ENCODE measurements around the gene ROBO1. TPM values are rescaled to one million over a fixed set of nuclear protein-coding genes. Genes with fewer than 3 reads are reported as not detected.

Gene ROBO1
- total RNA-seq, 2 experiments from 2014 or later = not detected

DNA sequence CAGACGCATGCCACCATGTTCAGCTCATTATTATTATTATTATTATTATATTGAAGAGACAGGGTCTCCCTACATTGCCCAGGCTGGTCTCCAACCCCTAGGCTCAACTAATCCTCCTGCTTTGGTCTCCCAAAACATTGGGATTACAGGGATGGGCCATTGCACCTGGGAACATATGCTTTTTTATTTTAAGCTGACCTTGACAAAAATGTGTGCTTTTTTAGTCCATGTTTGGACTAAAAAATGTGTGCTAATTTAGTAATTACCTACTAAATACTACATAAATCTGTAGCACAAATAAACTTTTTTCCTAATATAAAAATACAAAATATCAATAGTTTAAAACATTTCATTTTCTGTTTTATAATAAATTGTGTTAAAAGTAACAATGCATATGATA lies 693.2 kb downstream of the ROBO1 start:
- Mint-ChIP-seq H3K9me3 (no peaks in the 10 kb centered on the region), H3K36me3 (ENCODE audit: low read depth) (no peaks in the 10 kb centered on the region), H3K27ac (no peak overlapping the region), H3K4me3 (no peak overlapping the region), H3K27me3 (no peaks in the 10 kb centered on the region), H3K4me1 (no peaks in the 10 kb centered on the region)
- POLR2A ChIA-PET = no interaction called here
- CTCF ChIA-PET = interaction anchor here (1.1 kb wide), 1 partner anchor 12 kb away, joined by 3 read pairs; no protein-coding TSS in a partner anchor
- no peak for DNase-seq

DNA sequence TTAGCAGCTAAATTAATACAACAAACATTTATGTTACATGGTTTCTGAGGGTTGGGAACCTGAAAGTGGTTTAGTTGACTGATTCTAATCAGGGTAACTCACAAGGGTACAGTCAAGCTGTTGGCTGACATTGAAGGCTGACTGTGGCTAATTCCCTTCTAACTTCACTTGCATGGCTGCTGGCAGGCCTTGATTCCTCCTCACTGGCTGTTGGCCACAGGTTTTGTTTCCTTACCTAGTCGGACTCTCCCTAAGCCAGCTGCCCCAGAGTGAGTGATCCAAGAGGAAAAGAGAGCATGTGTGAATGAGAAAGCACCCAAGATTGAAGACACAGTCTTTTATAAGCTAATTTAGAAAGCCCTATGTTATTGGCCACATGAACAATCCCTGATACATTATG lies 700.1 kb downstream of the ROBO1 start:
- H3K9me3 Mint-ChIP-seq = peaks cover 6% of the 10 kb centered on the region
- no peaks in the 10 kb centered on the region for H3K36me3 Mint-ChIP-seq (ENCODE audit: low read depth)
- CTCF ChIA-PET = no interaction called here
- no peak overlapping the region for H3K4me3 Mint-ChIP-seq
- H3K4me1 Mint-ChIP-seq = no peaks in the 10 kb centered on the region
- POLR2A ChIA-PET = no interaction called here
- no peak overlapping the region for H3K27ac Mint-ChIP-seq
- no peaks in the 10 kb centered on the region for H3K27me3 Mint-ChIP-seq
- DNase-seq = no peak

DNA sequence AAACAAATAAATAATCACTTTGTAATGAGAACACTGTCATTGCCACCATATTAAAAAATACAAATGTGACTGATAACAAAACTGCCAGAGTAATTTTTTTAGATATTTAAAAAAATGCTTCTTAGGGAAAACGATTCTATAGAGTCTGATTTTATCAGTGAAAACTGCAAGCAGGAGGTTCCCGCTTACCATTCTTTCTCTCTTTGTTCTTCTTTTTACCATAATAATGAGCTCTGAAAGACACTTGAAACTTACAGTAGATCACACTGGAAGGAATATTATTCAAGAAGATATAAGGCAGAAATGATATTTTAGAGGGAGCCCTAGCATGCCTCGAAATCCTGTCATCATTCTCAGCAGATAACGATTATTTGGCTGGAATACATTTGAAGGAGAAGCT lies 701.3 kb downstream of the ROBO1 start:
- Mint-ChIP-seq H3K9me3 (peaks cover 11% of the 10 kb centered on the region), H3K4me1 (no peaks in the 10 kb centered on the region), H3K4me3 (no peak overlapping the region), H3K27me3 (no peaks in the 10 kb centered on the region), H3K27ac (no peak overlapping the region), H3K36me3 (ENCODE audit: low read depth) (no peaks in the 10 kb centered on the region)
- POLR2A ChIA-PET = no interaction called here
- CTCF ChIA-PET = interaction anchor here (1.5 kb wide), 1 partner anchor 20 kb away, joined by 3 read pairs; no protein-coding TSS in a partner anchor
- no peak for DNase-seq

DNA sequence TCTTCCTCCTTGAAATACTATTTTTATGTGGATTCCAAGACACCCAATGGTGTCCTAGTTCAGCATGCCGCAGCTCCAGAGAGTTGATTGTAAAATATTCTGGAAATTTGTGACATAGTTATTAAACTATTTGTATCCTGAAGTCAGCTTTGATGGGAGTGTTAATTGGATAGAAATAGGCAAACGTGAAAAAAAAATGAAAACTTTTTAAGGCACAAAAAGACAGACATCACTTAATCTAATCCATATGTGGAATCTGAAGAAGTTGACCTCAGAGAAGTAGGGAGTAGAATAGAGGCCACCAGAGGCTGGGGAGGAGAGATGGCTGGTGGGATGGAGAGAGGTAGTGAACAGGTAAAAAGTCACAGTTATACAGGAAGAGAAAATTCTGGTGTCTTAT lies 704.2 kb downstream of the ROBO1 start:
- CTCF ChIA-PET = no interaction called here
- H3K27ac Mint-ChIP-seq = no peak overlapping the region
- H3K4me3 Mint-ChIP-seq = no peak overlapping the region

GRCh38 chr3:79057756-79058155 lies 710.0 kb downstream of the ROBO1 start:
- Mint-ChIP-seq H3K27ac (no peak overlapping the region), H3K36me3 (ENCODE audit: low read depth) (no peaks in the 10 kb centered on the region), H3K9me3 (peaks cover 35% of the 10 kb centered on the region), H3K4me3 (no peak overlapping the region), H3K4me1 (no peaks in the 10 kb centered on the region), H3K27me3 (no peaks in the 10 kb centered on the region)
- POLR2A ChIA-PET = no interaction called here
- CTCF ChIA-PET = no interaction called here
- no peak for DNase-seq

More for the DNA sequence above, 704.2 kb downstream of the ROBO1 start:
- Mint-ChIP-seq H3K4me1 (no peaks in the 10 kb centered on the region), H3K36me3 (ENCODE audit: low read depth) (no peaks in the 10 kb centered on the region), H3K9me3 (peaks cover 13% of the 10 kb centered on the region), H3K27me3 (no peaks in the 10 kb centered on the region)
- POLR2A ChIA-PET = no interaction called here
- DNase-seq = no peak

GRCh38 chr3:79056498-79056897 lies 711.3 kb downstream of the ROBO1 start:
- DNase-seq = no peak
- H3K36me3 Mint-ChIP-seq (ENCODE audit: low read depth) = no peaks in the 10 kb centered on the region
- no peak overlapping the region for H3K27ac Mint-ChIP-seq
- ChIA-PET POLR2A (no interaction called here), CTCF (no interaction called here)
- no peak overlapping the region for H3K4me3 Mint-ChIP-seq
- H3K27me3 Mint-ChIP-seq = no peaks in the 10 kb centered on the region
- no peaks in the 10 kb centered on the region for H3K4me1 Mint-ChIP-seq
- peaks cover 42% of the 10 kb centered on the region for H3K9me3 Mint-ChIP-seq

DNA sequence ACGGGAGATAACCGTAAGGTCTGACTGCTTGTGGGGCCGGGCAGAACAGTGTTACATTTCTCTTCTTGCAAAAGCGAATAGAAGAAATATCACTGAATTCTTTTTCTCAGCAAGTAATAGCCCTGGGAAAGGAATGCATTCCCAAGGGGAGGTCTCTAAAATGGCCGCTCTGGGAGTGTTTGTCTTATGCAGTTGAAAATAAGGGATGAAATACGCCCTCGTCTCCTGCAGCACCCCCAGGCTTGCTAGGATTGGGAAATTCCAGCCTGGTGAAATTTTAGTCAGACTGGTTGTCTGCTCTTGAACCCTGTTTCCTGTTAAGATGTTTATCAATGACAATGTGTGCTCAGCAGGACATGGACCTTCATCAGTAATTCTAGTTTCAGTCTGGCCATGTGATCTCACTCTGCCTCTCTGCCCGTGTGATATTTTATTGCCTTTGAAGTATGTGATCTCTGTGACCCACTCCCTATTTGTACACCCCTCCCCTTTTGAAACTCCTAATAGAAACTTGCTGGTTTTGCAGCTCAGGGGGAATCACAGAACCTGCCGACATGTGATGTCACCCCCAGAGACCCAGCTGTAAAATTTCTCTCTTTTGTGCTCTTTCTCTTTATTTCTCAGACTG lies 715.6 kb downstream of the ROBO1 start:
- H3K4me1 Mint-ChIP-seq = no peaks in the 10 kb centered on the region
- H3K27me3 Mint-ChIP-seq = no peaks in the 10 kb centered on the region
- DNase-seq = no peak
- H3K4me3 Mint-ChIP-seq = no peak overlapping the region
- peaks cover 55% of the 10 kb centered on the region for H3K9me3 Mint-ChIP-seq
- H3K27ac Mint-ChIP-seq = no peak overlapping the region
- CTCF ChIA-PET = no interaction called here
- POLR2A ChIA-PET = no interaction called here
- no peaks in the 10 kb centered on the region for H3K36me3 Mint-ChIP-seq (ENCODE audit: low read depth)

DNA sequence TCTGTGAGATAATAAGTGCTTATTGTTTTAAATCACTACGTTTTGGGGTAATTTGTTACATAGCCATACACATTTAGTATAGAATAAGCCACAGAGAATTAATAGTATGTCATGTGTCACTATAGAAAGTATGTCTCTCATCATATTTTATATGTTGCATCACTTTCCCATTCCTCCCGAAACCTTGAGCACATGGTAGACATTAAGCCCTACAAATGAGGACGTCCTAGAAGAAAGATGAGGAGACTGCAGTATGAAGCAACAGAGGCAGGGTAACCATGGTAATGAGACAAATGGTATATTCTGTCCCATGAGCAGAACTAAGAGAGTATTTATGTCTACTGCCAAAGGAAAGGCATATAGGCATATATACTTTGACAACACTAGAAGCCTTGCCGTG lies 720.2 kb downstream of the ROBO1 start:
- no peak overlapping the region for H3K27ac Mint-ChIP-seq
- CTCF ChIA-PET = no interaction called here
- peaks cover 36% of the 10 kb centered on the region for H3K9me3 Mint-ChIP-seq
- POLR2A ChIA-PET = no interaction called here
- no peaks in the 10 kb centered on the region for H3K4me1 Mint-ChIP-seq
- no peaks in the 10 kb centered on the region for H3K36me3 Mint-ChIP-seq (ENCODE audit: low read depth)
- no peak overlapping the region for H3K4me3 Mint-ChIP-seq
- no peak for DNase-seq
- H3K27me3 Mint-ChIP-seq = no peaks in the 10 kb centered on the region

- no peak overlapping the region for H3K27ac Mint-ChIP-seq
- H3K27me3 Mint-ChIP-seq = no peaks in the 10 kb centered on the region
- H3K36me3 Mint-ChIP-seq (ENCODE audit: low read depth) = no peaks in the 10 kb centered on the region
- H3K9me3 Mint-ChIP-seq = peaks cover 2% of the 10 kb centered on the region
- H3K4me3 Mint-ChIP-seq = no peak overlapping the region
- ChIA-PET POLR2A (no interaction called here), CTCF (no interaction called here)
- no peaks in the 10 kb centered on the region for H3K4me1 Mint-ChIP-seq
- no peak for DNase-seq
Measured at GRCh38 chr3:79041621-79042020, 726.2 kb downstream of the ROBO1 start.

DNA sequence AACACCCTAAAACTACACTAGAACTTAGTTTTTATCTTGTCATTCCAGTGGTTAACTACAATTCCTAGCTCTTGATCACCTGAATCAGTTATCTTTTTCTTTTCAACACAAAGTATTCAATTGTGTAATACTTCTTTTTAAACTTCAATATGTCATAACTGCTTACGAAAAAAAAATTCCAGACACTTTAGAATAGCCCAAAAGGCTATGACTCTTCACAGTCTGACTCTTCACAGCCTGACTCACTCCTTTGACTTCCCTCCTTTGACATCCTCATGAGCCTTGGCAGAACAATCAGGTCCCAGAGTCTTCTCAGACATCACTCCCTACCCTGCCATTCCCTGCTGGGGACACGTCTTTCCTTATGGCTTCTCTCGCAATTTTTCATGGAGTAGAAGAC lies 727.1 kb downstream of the ROBO1 start:
- no peaks in the 10 kb centered on the region for H3K27me3 Mint-ChIP-seq
- H3K36me3 Mint-ChIP-seq (ENCODE audit: low read depth) = no peaks in the 10 kb centered on the region
- ChIA-PET CTCF (no interaction called here), POLR2A (no interaction called here)
- DNase-seq = no peak
- H3K4me1 Mint-ChIP-seq = no peaks in the 10 kb centered on the region
- peaks cover 2% of the 10 kb centered on the region for H3K9me3 Mint-ChIP-seq
- H3K27ac Mint-ChIP-seq = no peak overlapping the region
- H3K4me3 Mint-ChIP-seq = no peak overlapping the region

GRCh38 chr3:79040091-79040490 lies 727.7 kb downstream of the ROBO1 start:
- no peaks in the 10 kb centered on the region for H3K36me3 Mint-ChIP-seq (ENCODE audit: low read depth)
- H3K27me3 Mint-ChIP-seq = no peaks in the 10 kb centered on the region
- H3K9me3 Mint-ChIP-seq = peaks cover 2% of the 10 kb centered on the region
- ChIA-PET POLR2A (no interaction called here), CTCF (no interaction called here)
- no peaks in the 10 kb centered on the region for H3K4me1 Mint-ChIP-seq
- no peak for DNase-seq
- H3K4me3 Mint-ChIP-seq = no peak overlapping the region
- H3K27ac Mint-ChIP-seq = no peak overlapping the region

- H3K27ac Mint-ChIP-seq = no peak overlapping the region
- no peaks in the 10 kb centered on the region for H3K36me3 Mint-ChIP-seq (ENCODE audit: low read depth)
- H3K4me1 Mint-ChIP-seq = no peaks in the 10 kb centered on the region
- peaks cover 2% of the 10 kb centered on the region for H3K9me3 Mint-ChIP-seq
- ChIA-PET POLR2A (no interaction called here), CTCF (no interaction called here)
- DNase-seq = no peak
- no peak overlapping the region for H3K4me3 Mint-ChIP-seq
- H3K27me3 Mint-ChIP-seq = no peaks in the 10 kb centered on the region
Measured at GRCh38 chr3:79039192-79039591, 728.6 kb downstream of the ROBO1 start.

GRCh38 chr3:79038636-79039035 lies 729.2 kb downstream of the ROBO1 start:
- Mint-ChIP-seq H3K9me3 (peaks cover 2% of the 10 kb centered on the region), H3K27ac (no peak overlapping the region), H3K36me3 (ENCODE audit: low read depth) (no peaks in the 10 kb centered on the region), H3K27me3 (no peaks in the 10 kb centered on the region), H3K4me1 (no peaks in the 10 kb centered on the region), H3K4me3 (no peak overlapping the region)
- CTCF ChIA-PET = no interaction called here
- no peak for DNase-seq
- POLR2A ChIA-PET = no interaction called here

DNA sequence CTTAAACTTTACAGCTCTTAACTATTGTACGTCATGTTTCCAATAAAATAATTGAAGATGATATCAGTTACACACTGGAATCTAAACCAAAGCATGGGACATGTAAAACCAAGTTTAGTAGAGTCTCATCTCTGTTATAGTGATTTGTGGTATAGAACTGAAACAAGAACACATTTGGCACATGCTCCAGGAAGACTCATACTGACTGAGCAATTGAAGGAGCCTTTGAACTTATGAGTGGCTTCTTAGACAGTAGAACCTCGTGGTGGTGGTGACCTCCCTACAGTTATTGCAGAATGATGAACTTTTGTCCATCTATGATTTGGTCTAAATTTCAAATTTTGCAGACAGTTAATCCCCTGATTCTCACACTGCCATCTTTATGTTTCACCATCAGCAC lies 729.7 kb downstream of the ROBO1 start:
- Mint-ChIP-seq H3K27ac (no peak overlapping the region), H3K27me3 (no peaks in the 10 kb centered on the region), H3K4me3 (no peak overlapping the region), H3K9me3 (peaks cover 2% of the 10 kb centered on the region), H3K4me1 (no peaks in the 10 kb centered on the region), H3K36me3 (ENCODE audit: low read depth) (no peaks in the 10 kb centered on the region)
- no peak for DNase-seq
- ChIA-PET CTCF (no interaction called here), POLR2A (no interaction called here)

Measured in activated CD4-positive, alpha-beta memory T cell treated with anti-CD3 and anti-CD28 coated beads, Interleukin-2, amount 10 ng/mL, durations not matched to agents 7 days and 5 days (primary cell).